Peyer's patch (tissue), 4 donors: ENCODE results near the gene DUSP7.

Source experiments
- CTCF ChIP-seq, 6 experiments: fragments of 450-650 bp in 4 of 6; fragments of 200-600 bp in 2 of 6; sonication (generic) in 1 of 6; IDR thresholded peaks; one replicate each; pipeline ENCODE4 v1.5.1; 2017 to 2019; ENCODE audit warnings: antibody characterized with exemption in 6 of 6, mild to moderate bottlenecking in 3 of 6, moderate library complexity in 1 of 6
- POLR2A ChIP-seq, 2 donors: fragments of 450-650 bp; IDR thresholded peaks; one replicate each; pipeline ENCODE4 v1.5.1; 2017; ENCODE audit warnings: antibody characterized with exemption in 2 of 2, mild to moderate bottlenecking in 2 of 2, moderate library complexity in 2 of 2

GRCh38 chr3:52010431-52010830, 45.9 kb downstream of the DUSP7 start:
- TF ChIP-seq CTCF (IDR thresholded peaks at IDR 0.05) (no peak), POLR2A (IDR thresholded peaks at IDR 0.05) (no peak)
